ENCODE results near the gene FAM177A1.
"Not testable (repeated sequence)": the region's sequence is repeated elsewhere in the genome, so short reads cannot be mapped to it uniquely, and the experiment has no call there.

FAM177A1 gene

GRCh38 chr14:35065731-35066130, 19.7 kb downstream of the FAM177A1 start:
- not testable (repeated sequence) for DNase-seq

GRCh38 chr14:35068238-35069012, 22.4 kb downstream of the FAM177A1 start:
- no peak for DNase-seq

- DNase-seq: no peak
Observed at GRCh38 chr14:35072226-35072625, 26.2 kb downstream of the FAM177A1 start.

GRCh38 chr14:35073486-35073885, 27.4 kb downstream of the FAM177A1 start:
- DNase-seq: no peak

GRCh38 chr14:35078082-35078481, 32.0 kb downstream of the FAM177A1 start:
- no peak for DNase-seq

- no peak for DNase-seq
Observed at GRCh38 chr14:35079742-35080141, 33.7 kb downstream of the FAM177A1 start.

GRCh38 chr14:35083530-35084150, 37.6 kb downstream of the FAM177A1 start:
- no peak for DNase-seq

- DNase-seq: no peak
Observed at GRCh38 chr14:35085441-35085840, 39.4 kb downstream of the FAM177A1 start.

GRCh38 chr14:35088514-35088913, 42.4 kb downstream of the FAM177A1 start:
- no peak for DNase-seq

- DNase-seq: not testable (repeated sequence)
Observed at GRCh38 chr14:35094645-35095044, 48.6 kb downstream of the FAM177A1 start.

GRCh38 chr14:35107866-35108265, 61.8 kb downstream of the FAM177A1 start:
- no peak for DNase-seq

GRCh38 chr14:35112641-35113040, 66.6 kb downstream of the FAM177A1 start:
- DNase-seq: no peak

GRCh38 chr14:35113308-35113950, 67.4 kb downstream of the FAM177A1 start:
- no peak for DNase-seq

GRCh38 chr14:35114036-35114435, 68.0 kb downstream of the FAM177A1 start:
- no peak for DNase-seq

- DNase-seq: no peak
Observed at GRCh38 chr14:35116242-35116641, 70.2 kb downstream of the FAM177A1 start.

GRCh38 chr14:35117112-35117511, 71.0 kb downstream of the FAM177A1 start:
- DNase-seq: no peak

- no peak for DNase-seq
Observed at GRCh38 chr14:35121026-35121886, 75.2 kb downstream of the FAM177A1 start.

GRCh38 chr14:35121887-35122695, 76.0 kb downstream of the FAM177A1 start, which contains the start of the genes PPP2R3C and PRORP:
PPP2R3C (minus strand) TSS chr14:35121990; CDS start chr14:35121959, 31 bp downstream.
PRORP (plus strand) TSS chr14:35122552; CDS start chr14:35123246, 694 bp downstream.
- peak; percentile 93 for DNase-seq

GRCh38 chr14:35122696-35123387, 76.8 kb downstream of the FAM177A1 start:
- DNase-seq: peak in 1 of 2 experiments; percentile 65

- DNase-seq: no peak
Observed at GRCh38 chr14:35123388-35123703, 77.3 kb downstream of the FAM177A1 start.

GRCh38 chr14:35124127-35124526, 78.1 kb downstream of the FAM177A1 start:
- DNase-seq: no peak

Data from NCI-H524 (cell line).